ENCODE measurements around the gene S100A6. TPM values are rescaled to one million over a fixed set of nuclear protein-coding genes. Genes with fewer than 3 reads are reported as not detected.
"Not testable (repeated sequence)": the region's sequence is repeated elsewhere in the genome, so short reads cannot be mapped to it uniquely, and the experiment has no call there.

The S100A6 gene
- polyA plus RNA-seq, 2 donors, result 936 to 2,978 TPM

DNA sequence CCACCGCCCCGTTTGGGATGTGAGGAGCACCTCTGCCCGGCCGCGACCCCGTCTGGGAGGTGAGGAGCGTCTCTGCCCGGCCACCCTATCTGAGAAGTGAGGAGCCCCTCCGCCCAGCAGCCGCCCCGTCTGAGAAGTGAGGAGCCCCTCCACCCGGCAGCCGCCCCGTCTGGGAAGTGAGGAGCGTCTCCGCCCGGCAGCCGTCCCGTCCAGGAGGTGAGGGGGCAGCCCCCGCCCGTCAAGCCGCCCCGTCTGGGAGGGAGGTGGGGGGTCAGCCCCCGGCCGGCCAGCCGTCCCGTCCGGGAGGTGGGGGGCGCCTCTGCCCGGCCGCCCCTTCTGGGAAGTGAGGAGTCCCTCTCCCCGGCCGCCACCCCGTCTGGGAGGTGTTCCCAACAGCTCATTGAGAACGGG, 39.3 kb upstream of the S100A6 start:
- Histone ChIP-seq H3K27ac (ENCODE audit: low read depth in 2 of 2, low read length in 1 of 2) (peak overlapping the region in 1 of 2 donors; percentile 2), H3K4me1 (ENCODE audit: control insufficient read depth in 2 of 2, insufficient read depth in 2 of 2, low read length in 1 of 2) (peaks cover 4 to 11% of the 10 kb centered on the region in 2 donors)
- 92 to 95% methylated on average over 34 to 35 of the region's 35 CpGs for WGBS, 2 donors
- H3K27me3 ChIP-seq (ENCODE audit: control insufficient read depth in 1 of 2, insufficient read depth in 2 of 2, low read length in 2 of 2); H3K9me3 ChIP-seq (ENCODE audit: control insufficient read depth in 2 of 2, insufficient read depth in 1 of 2, low read depth in 1 of 2, low read length in 1 of 2); H3K36me3 ChIP-seq (ENCODE audit: control insufficient read depth in 2 of 2, insufficient read depth in 2 of 2, low read length in 1 of 2); H3K4me3 ChIP-seq (ENCODE audit: low read depth in 1 of 2, low read length in 2 of 2): not testable (repeated sequence)

DNA sequence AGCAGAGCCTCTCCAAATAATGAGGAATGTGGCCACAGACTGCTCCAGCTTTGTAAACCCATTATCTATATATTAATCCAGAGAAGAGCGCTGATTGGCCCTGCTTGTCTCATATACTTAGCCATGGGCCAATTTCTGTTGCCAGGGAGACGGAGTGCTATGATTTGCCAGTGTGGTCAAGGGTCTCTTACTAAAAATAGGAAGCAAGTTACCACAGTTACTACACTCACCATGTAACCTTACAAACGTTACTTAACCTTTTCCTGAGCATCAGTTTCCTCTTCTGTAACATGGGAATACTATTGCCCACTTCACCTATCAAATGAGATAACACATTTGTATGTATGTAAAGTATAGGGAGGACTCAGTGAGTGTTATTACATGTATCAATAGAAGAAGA, 37.6 kb upstream of the S100A6 start:
- no peaks in the 10 kb centered on the region for H3K36me3 ChIP-seq (ENCODE audit: control insufficient read depth in 2 of 2, insufficient read depth in 2 of 2, low read length in 1 of 2)
- WGBS, 2 donors, result 72 to 76% methylated on average over 3 of the region's 3 CpGs
- H3K9me3 ChIP-seq (ENCODE audit: control insufficient read depth in 2 of 2, insufficient read depth in 1 of 2, low read depth in 1 of 2, low read length in 1 of 2), result no peaks in the 10 kb centered on the region
- no peaks in the 10 kb centered on the region for H3K27me3 ChIP-seq (ENCODE audit: control insufficient read depth in 1 of 2, insufficient read depth in 2 of 2, low read length in 2 of 2)
- peaks cover 4 to 13% of the 10 kb centered on the region in 2 donors for H3K4me1 ChIP-seq (ENCODE audit: control insufficient read depth in 2 of 2, insufficient read depth in 2 of 2, low read length in 1 of 2)
- H3K27ac ChIP-seq (ENCODE audit: low read depth in 2 of 2, low read length in 1 of 2), result peak overlapping the region; percentile 66 to 78
- H3K4me3 ChIP-seq (ENCODE audit: low read depth in 1 of 2, low read length in 2 of 2), result no peak overlapping the region

DNA sequence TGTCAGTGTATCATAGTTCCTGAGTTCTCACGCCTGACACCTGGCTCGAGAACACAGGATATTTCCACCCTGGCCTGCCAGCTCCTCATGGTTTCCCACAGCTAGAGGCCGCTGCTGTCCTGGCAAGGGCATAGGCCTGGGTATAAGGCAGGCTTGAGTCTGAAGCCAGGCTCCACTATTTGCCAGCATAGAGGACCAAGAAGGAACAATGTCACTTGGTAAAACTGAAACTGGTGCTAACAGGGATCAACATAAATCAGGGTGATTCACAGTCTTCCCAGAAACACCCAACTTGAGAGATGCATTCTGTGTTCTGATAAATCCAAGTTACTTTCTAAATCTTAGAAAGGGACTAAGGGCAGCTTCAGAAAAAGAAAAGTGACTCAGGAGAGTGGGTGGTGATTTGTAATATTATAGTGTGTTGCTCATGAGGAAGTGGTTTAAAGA, 36.8 kb upstream of the S100A6 start:
- Histone ChIP-seq H3K36me3 (ENCODE audit: control insufficient read depth in 2 of 2, insufficient read depth in 2 of 2, low read length in 1 of 2) (no peaks in the 10 kb centered on the region), H3K4me3 (ENCODE audit: low read depth in 1 of 2, low read length in 2 of 2) (no peak overlapping the region), H3K9me3 (ENCODE audit: control insufficient read depth in 2 of 2, insufficient read depth in 1 of 2, low read depth in 1 of 2, low read length in 1 of 2) (no peaks in the 10 kb centered on the region), H3K4me1 (ENCODE audit: control insufficient read depth in 2 of 2, insufficient read depth in 2 of 2, low read length in 1 of 2) (peaks cover 4 to 11% of the 10 kb centered on the region in 2 donors), H3K27ac (ENCODE audit: low read depth in 2 of 2, low read length in 1 of 2) (peak overlapping the region; percentile 76 to 81), H3K27me3 (ENCODE audit: control insufficient read depth in 1 of 2, insufficient read depth in 2 of 2, low read length in 2 of 2) (no peaks in the 10 kb centered on the region)
- 5 to 18% methylated on average over 3 of the region's 3 CpGs for WGBS, 2 donors

DNA sequence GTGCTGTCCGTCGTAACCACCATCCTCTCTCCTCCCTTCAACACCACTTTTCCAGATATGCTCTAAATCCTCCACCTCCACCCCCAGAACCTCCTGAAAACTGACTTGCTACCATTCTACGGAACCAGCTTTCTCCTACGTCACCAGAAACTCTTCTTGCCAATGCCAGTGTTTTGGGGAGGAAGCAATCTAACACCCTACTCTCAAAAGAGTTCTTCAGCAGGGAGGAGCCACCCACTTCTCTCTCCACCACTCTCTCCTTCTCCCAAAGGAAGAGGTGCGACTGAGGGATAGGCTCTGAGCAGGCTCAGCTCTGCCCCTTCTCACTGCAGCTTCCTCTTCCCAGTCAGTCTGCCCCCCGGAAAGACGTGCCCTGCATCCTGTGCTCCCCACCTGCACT, 35.9 kb upstream of the S100A6 start:
- no peaks in the 10 kb centered on the region for H3K27me3 ChIP-seq (ENCODE audit: control insufficient read depth in 1 of 2, insufficient read depth in 2 of 2, low read length in 2 of 2)
- no peaks in the 10 kb centered on the region for H3K36me3 ChIP-seq (ENCODE audit: control insufficient read depth in 2 of 2, insufficient read depth in 2 of 2, low read length in 1 of 2)
- peaks cover 5 to 16% of the 10 kb centered on the region in 2 donors for H3K4me1 ChIP-seq (ENCODE audit: control insufficient read depth in 2 of 2, insufficient read depth in 2 of 2, low read length in 1 of 2)
- H3K4me3 ChIP-seq (ENCODE audit: low read depth in 1 of 2, low read length in 2 of 2), result no peak overlapping the region
- 70 to 74% methylated on average over 7 of the region's 7 CpGs for WGBS, 2 donors
- H3K27ac ChIP-seq (ENCODE audit: low read depth in 2 of 2, low read length in 1 of 2), result peak overlapping the region; percentile 76 to 81
- H3K9me3 ChIP-seq (ENCODE audit: control insufficient read depth in 2 of 2, insufficient read depth in 1 of 2, low read depth in 1 of 2, low read length in 1 of 2), result no peaks in the 10 kb centered on the region

DNA sequence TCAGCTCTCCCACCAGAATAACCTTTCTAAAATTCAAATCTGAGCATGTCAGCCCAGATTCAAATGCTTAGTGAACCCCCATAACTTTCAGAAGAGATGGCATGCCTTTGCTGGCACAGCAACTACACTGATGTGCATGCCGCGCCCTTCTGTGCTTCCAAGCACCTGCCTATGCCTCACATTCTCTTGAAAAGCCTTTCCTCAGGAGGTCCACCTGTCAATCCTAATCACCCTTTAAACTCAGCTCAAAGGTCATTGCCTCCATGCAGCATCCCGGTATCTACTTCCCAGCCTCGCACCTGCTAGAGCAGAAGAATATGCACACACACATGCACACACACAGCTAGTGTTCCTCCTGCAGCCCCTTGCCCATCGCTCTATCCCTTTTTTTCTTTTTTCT, 35.1 kb upstream of the S100A6 start:
- Histone ChIP-seq H3K36me3 (ENCODE audit: control insufficient read depth in 2 of 2, insufficient read depth in 2 of 2, low read length in 1 of 2) (no peaks in the 10 kb centered on the region), H3K4me1 (ENCODE audit: control insufficient read depth in 2 of 2, insufficient read depth in 2 of 2, low read length in 1 of 2) (peaks cover 5 to 17% of the 10 kb centered on the region in 2 donors), H3K4me3 (ENCODE audit: low read depth in 1 of 2, low read length in 2 of 2) (no peak overlapping the region), H3K27me3 (ENCODE audit: control insufficient read depth in 1 of 2, insufficient read depth in 2 of 2, low read length in 2 of 2) (no peaks in the 10 kb centered on the region), H3K27ac (ENCODE audit: low read depth in 2 of 2, low read length in 1 of 2) (no peak overlapping the region), H3K9me3 (ENCODE audit: control insufficient read depth in 2 of 2, insufficient read depth in 1 of 2, low read depth in 1 of 2, low read length in 1 of 2) (no peaks in the 10 kb centered on the region)
- 74 to 91% methylated on average over 5 of the region's 5 CpGs for WGBS, 2 donors

DNA sequence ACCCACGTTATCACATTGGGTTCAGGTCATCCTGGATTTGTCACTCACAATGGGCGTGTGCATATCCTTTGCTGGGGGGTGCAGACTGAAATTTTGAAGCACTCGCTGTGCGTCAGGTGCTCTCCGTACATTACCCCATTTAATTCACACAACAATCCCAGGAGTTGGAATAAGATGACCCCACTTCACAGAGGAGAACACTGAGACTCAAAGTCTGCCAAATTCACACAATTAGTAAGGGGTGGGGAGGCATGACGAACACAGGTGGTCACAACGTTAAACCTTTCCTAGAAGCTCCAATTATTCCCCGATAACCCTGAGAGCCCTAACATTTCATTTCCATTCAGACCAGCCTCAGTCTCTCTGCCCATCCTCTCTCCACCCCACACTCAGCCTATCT, 33.7 kb upstream of the S100A6 start:
- Histone ChIP-seq H3K4me3 (ENCODE audit: low read depth in 1 of 2, low read length in 2 of 2) (no peak overlapping the region), H3K9me3 (ENCODE audit: control insufficient read depth in 2 of 2, insufficient read depth in 1 of 2, low read depth in 1 of 2, low read length in 1 of 2) (no peaks in the 10 kb centered on the region), H3K36me3 (ENCODE audit: control insufficient read depth in 2 of 2, insufficient read depth in 2 of 2, low read length in 1 of 2) (no peaks in the 10 kb centered on the region), H3K27ac (ENCODE audit: low read depth in 2 of 2, low read length in 1 of 2) (peak overlapping the region in 1 of 2 donors; percentile 3), H3K27me3 (ENCODE audit: control insufficient read depth in 1 of 2, insufficient read depth in 2 of 2, low read length in 2 of 2) (no peaks in the 10 kb centered on the region), H3K4me1 (ENCODE audit: control insufficient read depth in 2 of 2, insufficient read depth in 2 of 2, low read length in 1 of 2) (peaks cover 5 to 23% of the 10 kb centered on the region in 2 donors)
- 81 to 85% methylated on average over 8 of the region's 8 CpGs for WGBS, 2 donors

DNA sequence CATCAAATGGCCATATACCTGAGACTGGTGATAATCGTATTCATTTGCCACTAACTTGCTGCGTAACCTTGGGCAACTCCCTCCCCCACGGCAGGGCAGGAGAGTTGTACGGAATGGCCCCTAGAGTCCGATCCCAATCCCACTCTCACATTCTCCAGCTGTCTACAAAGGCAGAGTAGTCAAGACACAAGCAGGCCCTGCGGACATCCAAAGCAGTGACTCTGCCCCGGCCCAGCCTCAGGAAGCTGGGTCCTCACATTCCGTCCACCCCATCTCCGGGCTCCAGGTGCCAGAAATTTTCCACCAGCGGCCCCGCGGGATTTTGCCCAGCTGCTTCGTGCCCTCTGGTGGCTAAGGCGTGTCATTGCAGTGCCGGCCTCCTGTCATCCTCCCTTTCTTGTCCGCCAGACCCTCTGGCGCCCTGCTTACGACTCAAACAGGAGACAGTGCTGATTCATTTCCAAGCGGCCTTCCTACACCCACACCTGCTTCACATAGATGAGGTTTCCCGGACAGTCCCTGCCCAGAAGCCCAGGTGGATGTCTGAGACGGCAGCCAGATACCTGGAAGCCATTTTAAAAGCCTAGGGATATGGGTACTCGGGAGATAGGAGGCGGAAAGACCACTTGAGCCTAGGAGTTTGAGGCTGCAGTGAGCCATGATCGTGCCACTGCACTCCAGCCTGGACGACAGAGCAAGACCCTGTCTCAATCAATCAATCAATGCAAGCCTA, 32.7 kb upstream of the S100A6 start:
- no peaks in the 10 kb centered on the region for H3K9me3 ChIP-seq (ENCODE audit: control insufficient read depth in 2 of 2, insufficient read depth in 1 of 2, low read depth in 1 of 2, low read length in 1 of 2)
- H3K4me1 ChIP-seq (ENCODE audit: control insufficient read depth in 2 of 2, insufficient read depth in 2 of 2, low read length in 1 of 2), result peaks cover 5 to 23% of the 10 kb centered on the region in 2 donors
- no peaks in the 10 kb centered on the region for H3K27me3 ChIP-seq (ENCODE audit: control insufficient read depth in 1 of 2, insufficient read depth in 2 of 2, low read length in 2 of 2)
- H3K27ac ChIP-seq (ENCODE audit: low read depth in 2 of 2, low read length in 1 of 2), result peak overlapping the region; percentile 98 to 100
- peak overlapping the region in 1 of 2 donors; percentile 24 for H3K4me3 ChIP-seq (ENCODE audit: low read depth in 1 of 2, low read length in 2 of 2)
- H3K36me3 ChIP-seq (ENCODE audit: control insufficient read depth in 2 of 2, insufficient read depth in 2 of 2, low read length in 1 of 2), result peaks cover 0 to 3% of the 10 kb centered on the region in 2 donors
- 7 to 11% methylated on average over 25 of the region's 25 CpGs for WGBS, 2 donors

DNA sequence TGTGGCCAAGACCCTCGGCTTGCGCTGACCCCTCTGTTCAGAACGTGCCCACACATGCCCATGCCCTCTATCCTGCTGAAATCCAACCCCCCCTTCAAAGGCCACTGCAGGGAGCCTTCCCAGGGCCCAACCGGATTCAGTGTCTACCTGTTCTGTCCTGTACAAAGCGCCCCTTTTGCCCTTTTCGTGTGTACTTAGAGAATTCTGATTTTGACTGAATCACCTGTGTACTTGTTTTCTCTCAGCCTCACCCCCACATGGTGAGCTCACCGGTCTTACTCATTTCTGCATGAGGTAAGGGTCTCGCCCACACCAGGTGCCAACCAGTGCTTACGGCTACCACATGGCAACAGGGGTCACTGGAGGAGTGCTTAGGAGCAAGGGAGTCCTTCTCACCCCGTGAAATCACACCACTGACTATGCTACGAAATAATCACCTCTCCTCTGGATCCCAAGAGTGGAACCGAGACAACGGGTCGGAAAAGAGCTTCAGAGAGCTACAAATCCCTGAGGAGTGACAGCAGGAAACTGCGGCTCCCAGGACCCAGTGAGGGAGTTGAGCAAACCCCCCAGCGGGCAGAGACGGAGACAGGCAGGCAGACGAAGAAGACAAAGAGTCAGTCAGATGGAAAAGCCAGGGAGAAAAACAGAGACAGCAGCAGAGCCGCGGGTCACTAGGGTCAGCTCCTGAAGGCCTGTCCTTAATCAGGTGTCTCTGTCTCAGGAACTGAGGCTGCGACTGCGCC, 32.0 kb upstream of the S100A6 start:
- Histone ChIP-seq H3K27me3 (ENCODE audit: control insufficient read depth in 1 of 2, insufficient read depth in 2 of 2, low read length in 2 of 2) (no peaks in the 10 kb centered on the region), H3K4me1 (ENCODE audit: control insufficient read depth in 2 of 2, insufficient read depth in 2 of 2, low read length in 1 of 2) (peaks cover 5 to 23% of the 10 kb centered on the region in 2 donors), H3K9me3 (ENCODE audit: control insufficient read depth in 2 of 2, insufficient read depth in 1 of 2, low read depth in 1 of 2, low read length in 1 of 2) (no peaks in the 10 kb centered on the region), H3K36me3 (ENCODE audit: control insufficient read depth in 2 of 2, insufficient read depth in 2 of 2, low read length in 1 of 2) (peaks cover 0 to 5% of the 10 kb centered on the region in 2 donors), H3K4me3 (ENCODE audit: low read depth in 1 of 2, low read length in 2 of 2) (peak overlapping the region in 1 of 2 donors; percentile 21), H3K27ac (ENCODE audit: low read depth in 2 of 2, low read length in 1 of 2) (peak overlapping the region; percentile 98 to 100)
- WGBS, 2 donors, result 50 to 64% methylated on average over 22 of the region's 22 CpGs

DNA sequence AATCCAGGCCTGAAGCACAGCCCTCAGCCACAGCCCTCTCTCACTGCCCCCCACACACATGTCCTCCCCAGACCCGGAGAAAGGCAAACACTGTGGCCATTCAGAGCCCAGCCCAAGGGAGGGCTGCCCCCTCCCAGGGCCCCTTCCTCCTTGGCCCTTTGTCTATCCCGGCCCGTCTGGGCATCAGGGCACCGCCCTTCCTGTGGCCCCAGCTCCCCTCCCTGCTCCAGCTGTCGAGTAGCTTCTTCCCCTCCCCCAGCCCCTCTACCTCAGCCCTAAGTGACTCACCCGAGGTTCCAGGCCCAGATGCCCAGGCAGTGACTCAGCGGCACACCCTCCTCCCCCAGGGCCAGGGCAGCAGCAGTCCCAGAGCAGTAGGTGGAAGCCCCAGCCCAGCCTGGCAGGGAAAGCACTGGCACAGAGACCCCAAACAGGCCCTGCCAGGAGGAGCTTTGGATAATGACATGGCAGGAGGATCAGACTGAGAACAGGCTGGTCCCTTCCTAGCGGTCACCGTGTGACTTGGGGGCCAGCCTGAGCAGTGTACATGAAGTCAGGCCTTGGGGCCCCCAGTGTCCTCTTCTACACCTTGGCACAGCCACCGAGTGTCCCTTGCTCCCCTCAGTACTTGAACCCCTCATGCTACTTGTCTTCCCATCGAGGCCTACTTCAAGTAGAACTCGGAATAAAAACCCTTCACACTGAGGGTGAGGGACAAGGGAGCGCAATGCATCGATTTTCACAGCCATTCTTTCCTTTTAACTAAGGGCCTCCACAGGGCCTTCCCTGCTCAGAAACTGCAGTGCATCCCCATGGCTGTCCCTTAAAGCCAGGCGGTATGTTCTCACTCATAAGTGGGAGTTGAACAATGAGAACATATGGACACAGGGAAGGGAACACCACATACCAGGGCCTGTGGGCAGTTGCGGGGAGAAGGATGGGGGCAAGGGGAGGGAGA, 30.9 kb upstream of the S100A6 start:
- peak overlapping the region in 1 of 2 donors; percentile 36 for H3K4me3 ChIP-seq (ENCODE audit: low read depth in 1 of 2, low read length in 2 of 2)
- peak overlapping the region; percentile 98 to 100 for H3K27ac ChIP-seq (ENCODE audit: low read depth in 2 of 2, low read length in 1 of 2)
- no peaks in the 10 kb centered on the region for H3K27me3 ChIP-seq (ENCODE audit: control insufficient read depth in 1 of 2, insufficient read depth in 2 of 2, low read length in 2 of 2)
- no peaks in the 10 kb centered on the region for H3K9me3 ChIP-seq (ENCODE audit: control insufficient read depth in 2 of 2, insufficient read depth in 1 of 2, low read depth in 1 of 2, low read length in 1 of 2)
- peaks cover 0 to 6% of the 10 kb centered on the region in 2 donors for H3K36me3 ChIP-seq (ENCODE audit: control insufficient read depth in 2 of 2, insufficient read depth in 2 of 2, low read length in 1 of 2)
- WGBS, 2 donors, result 25 to 36% methylated on average over 16 of the region's 16 CpGs
- H3K4me1 ChIP-seq (ENCODE audit: control insufficient read depth in 2 of 2, insufficient read depth in 2 of 2, low read length in 1 of 2), result peaks cover 3 to 18% of the 10 kb centered on the region in 2 donors
